HCT116 (cell line): ENCODE measurements around the gene ERICH6B. TPM values are rescaled to one million over a fixed set of nuclear protein-coding genes. Genes with fewer than 3 reads are reported as not detected.

ENCODE experiments used
- ATAC-seq: fragments of 200-7000 bp; cut with Tn5 transposase; 2 replicates; pipeline ENCODE4 v1.9.1; 2020; ENCODE audit warnings: mild to moderate bottlenecking, moderate library complexity
- BruUV-seq: library from RNA; stranded (reverse); fragments of 400-500 nt; replicated peaks from 2 replicates; lab custom pipeline; 2021; lab: Mats Ljungman, UMichigan
- CTCF ChIA-PET: fragments of 300-600 bp; sonication (Branson Sonifier 250); formaldehyde crosslinking; loops from one replicate; lab custom pipeline; 2021; ENCODE audit warnings: antibody characterized with exemption; lab: Charles Lee
- POLR2A ChIA-PET: fragments of 300-600, 350-600 bp; sonication (Branson Sonifier 250); formaldehyde crosslinking; loops from one replicate; lab custom pipeline; 2021; ENCODE audit warnings: antibody characterized with exemption; lab: Charles Lee
- RAD21 ChIA-PET, 2 experiments: fragments of 300-600 bp; sonication (Branson Sonifier 250); formaldehyde crosslinking; loops; one replicate each; lab custom pipeline; 2023; ENCODE audit warnings: low total read pairs in 2 of 2; ENCODE audit not compliant: uncharacterized antibody in 2 of 2, unreplicated experiment in 2 of 2, low non-redundant PET in 1 of 2; lab: Charles Lee
- DNase-seq: peaks from one replicate; pipeline ENCODE4 v3.0.0-alpha.2; 2010; ENCODE audit warnings: low read depth, low spot score
- H2AFZ ChIP-seq: fragments of 200-600 bp; shearing (Covaris generic), sonication (generic); 2 replicates; pipeline ENCODE4 v1.6.1; 2017; ENCODE audit warnings: low read depth, mixed run types, mixed read lengths, antibody characterized with exemption, low read length; ENCODE audit not compliant: poor library complexity, severe bottlenecking
- H3K27ac ChIP-seq: 2 replicates; pipeline ENCODE4 v1.5.1; 2012; ENCODE audit warnings: low read depth, low read length
- H3K27me3 ChIP-seq: fragments of 200-600 bp; sonication (generic); 2 replicates; pipeline ENCODE4 v1.6.1; 2016; ENCODE audit warnings: mixed run types, low read length, mixed read lengths; ENCODE audit not compliant: insufficient read depth
- H3K36me3 ChIP-seq, 2 experiments: fragments of 200-500 bp in 1 of 2; fragments of 200-600 bp in 1 of 2; sonication (Bioruptor generic) in 1 of 2; sonication (generic) in 1 of 2; 2 replicates each; pipeline versions ENCODE4 v1.5.1 to v1.6.1; 2014 to 2016; ENCODE audit warnings: low read length in 2 of 2, inconsistent platforms in 1 of 2, mixed read lengths in 1 of 2, mixed run types in 1 of 2; ENCODE audit not compliant: insufficient read depth in 2 of 2, control insufficient read depth in 1 of 2
- H3K4me1 ChIP-seq, 2 experiments: fragments of 200-600 bp in 1 of 2; sonication (generic) in 1 of 2; 2 replicates each; pipeline versions ENCODE4 v1.5.1 to v1.6.1; 2012 to 2017; ENCODE audit warnings: low read length in 2 of 2, inconsistent platforms in 1 of 2, mild to moderate bottlenecking in 1 of 2, mixed read lengths in 1 of 2, mixed run types in 1 of 2, moderate library complexity in 1 of 2; ENCODE audit not compliant: insufficient read depth in 2 of 2, control insufficient read depth in 1 of 2
- H3K4me2 ChIP-seq: fragments of 200-600 bp; sonication (generic); 2 replicates; pipeline ENCODE4 v1.6.1; 2017; ENCODE audit warnings: mixed run types, low read length, mixed read lengths
- H3K4me3 ChIP-seq, 2 experiments: fragments of 200-600 bp in 1 of 2; sonication (generic) in 1 of 2; replicated peaks in 1 of 2; 2 replicates each; pipeline ENCODE4 v1.5.1; 2011 to 2016; ENCODE audit warnings: low read length in 2 of 2, control low read depth in 1 of 2, low read depth in 1 of 2, mild to moderate bottlenecking in 1 of 2, mixed read lengths in 1 of 2, mixed run types in 1 of 2
- H3K79me2 ChIP-seq: fragments of 200-600 bp; sonication (generic); 2 replicates; pipeline ENCODE4 v1.6.1; 2017; ENCODE audit warnings: mild to moderate bottlenecking, mixed run types, low read length, moderate library complexity, mixed read lengths; ENCODE audit not compliant: insufficient read depth
- H3K9ac ChIP-seq: fragments of 200-600 bp; sonication (generic); 2 replicates; pipeline ENCODE4 v1.6.1; 2016; ENCODE audit warnings: low read length, mixed read lengths
- H3K9me2 ChIP-seq: fragments of 200-600 bp; sonication (generic), shearing (Covaris generic); 2 replicates; pipeline ENCODE4 v1.6.1; 2017; ENCODE audit warnings: mixed run types, mild to moderate bottlenecking, moderate library complexity; ENCODE audit not compliant: insufficient read depth
- H3K9me3 ChIP-seq, 2 experiments: fragments of 200-500 bp in 1 of 2; fragments of 200-600 bp in 1 of 2; sonication (Bioruptor generic) in 1 of 2; sonication (generic) in 1 of 2; 2 replicates each; pipeline ENCODE4 v1.6.1; 2014 to 2017; ENCODE audit warnings: low read length in 2 of 2, mixed read lengths in 2 of 2, inconsistent platforms in 1 of 2, low read depth in 1 of 2, mild to moderate bottlenecking in 1 of 2, mixed run types in 1 of 2, moderate library complexity in 1 of 2; ENCODE audit not compliant: control insufficient read depth in 1 of 2, insufficient read depth in 1 of 2
- H4K20me1 ChIP-seq: fragments of 200-600 bp; sonication (generic), shearing (Covaris generic); 2 replicates; pipeline ENCODE4 v1.6.1; 2017; ENCODE audit warnings: mixed run types, mild to moderate bottlenecking, moderate library complexity; ENCODE audit not compliant: insufficient read depth
- CBX3 ChIP-seq: IDR thresholded peaks from 2 replicates; pipeline ENCODE4 v1.6.1; 2012; ENCODE audit warnings: low read depth
- CTCF ChIP-seq, 3 experiments: fragments of 200-600 bp in 1 of 3; sonication (generic) in 1 of 3; IDR thresholded peaks in 2 of 3; conservative IDR thresholded peaks in 1 of 3; 2 replicates each; pipeline ENCODE4 v1.5.1; 2012 to 2017; ENCODE audit warnings: low read depth in 2 of 3, low read length in 2 of 3, antibody characterized with exemption in 1 of 3, borderline replicate concordance in 1 of 3, control low read depth in 1 of 3, mild to moderate bottlenecking in 1 of 3, mixed read lengths in 1 of 3, mixed run types in 1 of 3, moderate library complexity in 1 of 3; ENCODE audit not compliant: insufficient read depth in 1 of 3
- ELF1 ChIP-seq: IDR thresholded peaks from 2 replicates; pipeline ENCODE4 v1.6.1; 2012; ENCODE audit warnings: low read depth, borderline replicate concordance
- EZH2 ChIP-seq: fragments of 200-600 bp; sonication (generic); IDR thresholded peaks from 2 replicates; pipeline ENCODE4 v1.6.1; 2017; ENCODE audit warnings: antibody characterized with exemption, mixed run types
- EZH2phosphoT487 ChIP-seq: fragments of 200-600 bp; IDR thresholded peaks from 2 replicates; pipeline ENCODE4 v1.6.1; 2018; ENCODE audit warnings: antibody characterized with exemption, borderline replicate concordance
- FOSL1 ChIP-seq: IDR thresholded peaks from 2 replicates; pipeline ENCODE4 v1.6.1; 2012; ENCODE audit warnings: low read depth
- JUND ChIP-seq: IDR thresholded peaks from 2 replicates; pipeline ENCODE4 v1.6.1; 2012
- MAX ChIP-seq: IDR thresholded peaks from 2 replicates; pipeline ENCODE4 v1.6.1; 2012
- REST ChIP-seq: IDR thresholded peaks from 2 replicates; pipeline ENCODE4 v1.6.1; 2012; ENCODE audit warnings: low read depth
- SIN3A ChIP-seq: IDR thresholded peaks from 2 replicates; pipeline ENCODE4 v1.6.1; 2012; ENCODE audit warnings: low read depth
- SP1 ChIP-seq: IDR thresholded peaks from 2 replicates; pipeline ENCODE4 v1.6.1; 2012; ENCODE audit warnings: low read depth
- SRF ChIP-seq: IDR thresholded peaks from 2 replicates; pipeline ENCODE4 v1.6.1; 2012; ENCODE audit warnings: low read depth
- TCF7L2 ChIP-seq: IDR thresholded peaks from 2 replicates; pipeline ENCODE4 v1.7.0; 2011; ENCODE audit warnings: borderline replicate concordance, inconsistent platforms; ENCODE audit not compliant: insufficient read depth, insufficient read length; ENCODE audit errors: extremely low read depth
- YY1 ChIP-seq: IDR thresholded peaks from 2 replicates; pipeline ENCODE4 v1.6.1; 2011; ENCODE audit warnings: low read length, low read depth, moderate library complexity, mild to moderate bottlenecking; ENCODE audit not compliant: insufficient replicate concordance; ENCODE audit errors: extremely low read depth
- ZFX ChIP-seq: fragments of 450-650 bp; IDR thresholded peaks from 2 replicates; pipeline ENCODE4 v1.6.1; 2017
- ZNF274 ChIP-seq: fragments of 200-500 bp; sonication (Bioruptor generic); IDR thresholded peaks from 2 replicates; pipeline ENCODE4 v1.6.1; 2014; ENCODE audit warnings: mild to moderate bottlenecking, low read depth, low read length, inconsistent platforms
- intact Hi-C: fragments of 100-400 bp; cut with micrococcal nuclease; formaldehyde crosslinking; loops from 2 replicates; pipeline ENCODE4 v1.10.0; 2022
- total RNA-seq: library from RNA; stranded (reverse); gene quantifications from one replicate; pipeline ENCODE4 v1.2.1, GENCODE V29; 2021; ENCODE audit not compliant: unreplicated experiment

Gene ERICH6B
- total RNA-seq, 1 experiment from 2014 or later, result not detected

- H3K4me2 ChIP-seq, result no peak overlapping the region
- ChIA-PET RAD21 (no interaction called here), POLR2A (no interaction called here), CTCF (no interaction called here)
- intact Hi-C loops, result no loop called here
- BruUV-seq, result no TSS peak
- ATAC-seq (no peak), DNase-seq (no peak)
- no peaks in the 10 kb centered on the region for H4K20me1 ChIP-seq
- peaks cover 72% of the 10 kb centered on the region for H3K27me3 ChIP-seq
- no peaks in the 10 kb centered on the region for H3K9me3 ChIP-seq
- H3K79me2 ChIP-seq, result no peaks in the 10 kb centered on the region
- no peaks in the 10 kb centered on the region for H3K4me1 ChIP-seq
- TF ChIP-seq YY1, result no peak
- no peak overlapping the region for H3K27ac ChIP-seq
- no peak overlapping the region for H3K4me3 ChIP-seq
- H3K9ac ChIP-seq, result no peak overlapping the region
- H3K9me2 ChIP-seq, result no peaks in the 10 kb centered on the region
- no peaks in the 10 kb centered on the region for H3K36me3 ChIP-seq
- H2AFZ ChIP-seq, result no peak overlapping the region
These were observed 7.6 kb downstream of the ERICH6B start for GRCh38 chr13:45607931-45608330.

- no peak overlapping the region for H3K4me3 ChIP-seq
- BruUV-seq, result no TSS peak
- H3K4me2 ChIP-seq, result no peak overlapping the region
- intact Hi-C loops, result no loop called here
- H3K27me3 ChIP-seq, result peaks cover 48% of the 10 kb centered on the region
- no peaks in the 10 kb centered on the region for H4K20me1 ChIP-seq
- H3K79me2 ChIP-seq, result no peaks in the 10 kb centered on the region
- ATAC-seq, result peak; percentile 55; the same call in 1 of the 2 replicates
- H2AFZ ChIP-seq, result no peak overlapping the region
- no peaks in the 10 kb centered on the region for H3K9me2 ChIP-seq
- no peaks in the 10 kb centered on the region for H3K36me3 ChIP-seq
- ChIA-PET CTCF (no interaction called here), POLR2A (no interaction called here), RAD21 (no interaction called here)
- no peaks in the 10 kb centered on the region for H3K9me3 ChIP-seq
- no peak overlapping the region for H3K27ac ChIP-seq
- no peak overlapping the region for H3K9ac ChIP-seq
- DNase-seq, result no peak
- H3K4me1 ChIP-seq, result no peaks in the 10 kb centered on the region
- no peak for TF ChIP-seq EZH2phosphoT487
- TF ChIP-seq CTCF (IDR thresholded peaks at IDR 0.05 in 2 of 3, conservative IDR thresholded peaks at IDR 0.05 in 1 of 3; ENCODE audit: borderline replicate concordance in 1 of 3, insufficient read depth in 1 of 3, low read depth in 2 of 3, low read length in 2 of 3), result no peak
- no peak for TF ChIP-seq SRF
- no peak for TF ChIP-seq MAX
- no peak for TF ChIP-seq EZH2
- no peak for TF ChIP-seq SP1
- no peak for TF ChIP-seq YY1
- no peak for TF ChIP-seq JUND
- no peak for TF ChIP-seq ELF1
- no peak for TF ChIP-seq CBX3
- TF ChIP-seq FOSL1, result no peak
- TF ChIP-seq REST, result no peak
- TF ChIP-seq SIN3A, result no peak
- TF ChIP-seq TCF7L2, result no peak
- TF ChIP-seq ZNF274, result no peak
- TF ChIP-seq ZFX, result no peak
These were observed 10.6 kb downstream of the ERICH6B start for GRCh38 chr13:45604892-45605291.
